ENCODE measurements around the gene BCAP31.
A peak's percentile ranks its signal among the peaks of the same experiment; 100 is the strongest.
"Not testable (repeated sequence)": the region's sequence is repeated elsewhere in the genome, so short reads cannot be mapped to it uniquely, and the experiment has no call there.

The BCAP31 gene

GRCh38 chrX:153733651-153734240 is 9.6 kb upstream of the BCAP31 start:
- no peak for DNase-seq

- no peak for DNase-seq
Observed at GRCh38 chrX:153732401-153732800, 8.2 kb upstream of the BCAP31 start.

- DNase-seq, result no peak
Observed at GRCh38 chrX:153731845-153732215, 7.6 kb upstream of the BCAP31 start.

- no peak for DNase-seq
Observed at GRCh38 chrX:153731117-153731844, 7.1 kb upstream of the BCAP31 start.

GRCh38 chrX:153730115-153730514 is 5.9 kb upstream of the BCAP31 start:
- DNase-seq, result not testable (repeated sequence)

GRCh38 chrX:153728951-153729631 is 4.9 kb upstream of the BCAP31 start:
- no peak for DNase-seq

GRCh38 chrX:153728095-153728494 is 3.9 kb upstream of the BCAP31 start:
- no peak for DNase-seq

GRCh38 chrX:153727123-153727931 is 3.1 kb upstream of the BCAP31 start:
- DNase-seq, result no peak

GRCh38 chrX:153726286-153727122 is 2.3 kb upstream of the BCAP31 start:
- DNase-seq, result peak; percentile 94

- DNase-seq, result no peak
Observed at GRCh38 chrX:153725832-153726285, 1.7 kb upstream of the BCAP31 start.

- no peak for DNase-seq
Observed at GRCh38 chrX:153725039-153725831, 1.0 kb upstream of the BCAP31 start.

- DNase-seq, result peak; percentile 70
Observed at GRCh38 chrX:153723351-153724251, 586 bp downstream of the BCAP31 start.

- no peak for DNase-seq
Observed at GRCh38 chrX:153722704-153723350, 1.4 kb downstream of the BCAP31 start.

- no peak for DNase-seq
Observed at GRCh38 chrX:153719701-153720100, 4.5 kb downstream of the BCAP31 start.

- DNase-seq, result no peak
Observed at GRCh38 chrX:153719238-153719637, 4.9 kb downstream of the BCAP31 start.

- DNase-seq, result no peak
Observed at GRCh38 chrX:153717445-153717844, 6.7 kb downstream of the BCAP31 start.

- no peak for DNase-seq
Observed at GRCh38 chrX:153714256-153714655, 9.9 kb downstream of the BCAP31 start.

GRCh38 chrX:153709726-153710674 is 14.2 kb downstream of the BCAP31 start:
- DNase-seq, result no peak

GRCh38 chrX:153708415-153708814 is 15.8 kb downstream of the BCAP31 start:
- peak; percentile 94 for DNase-seq
